Endodermal cell (in vitro differentiated cells): ENCODE data around the gene SPG7. TPM values are rescaled to one million over a fixed set of nuclear protein-coding genes. Genes with fewer than 3 reads are reported as not detected.
"Not testable (repeated sequence)": the region's sequence is repeated elsewhere in the genome, so short reads cannot be mapped to it uniquely, and the experiment has no call there.

ENCODE experiments used
- DNase-seq: peaks from one replicate; pipeline ENCODE4 v3.0.0-alpha.2; 2017
- H3K27ac ChIP-seq: 2 replicates; pipeline ENCODE4 v1.5.1; 2013; ENCODE audit warnings: mild to moderate bottlenecking, low read depth, low read length, moderate library complexity
- H3K27me3 ChIP-seq: 2 replicates; pipeline ENCODE4 v1.6.1; 2013; ENCODE audit warnings: mild to moderate bottlenecking, low read length, moderate library complexity; ENCODE audit not compliant: insufficient read depth, control insufficient read depth, poor library complexity, severe bottlenecking
- H3K36me3 ChIP-seq: 2 replicates; pipeline ENCODE4 v1.7.0; 2013; ENCODE audit warnings: mild to moderate bottlenecking, low read length, moderate library complexity; ENCODE audit not compliant: control insufficient read depth, insufficient read depth
- H3K4me1 ChIP-seq: one replicate; pipeline ENCODE4 v1.7.0; 2013; ENCODE audit warnings: low read length; ENCODE audit not compliant: control insufficient read depth, insufficient read depth
- H3K4me3 ChIP-seq: 2 replicates; pipeline ENCODE4 v1.5.1; 2013; ENCODE audit warnings: mild to moderate bottlenecking, low read length, moderate library complexity
- H3K9ac ChIP-seq: 2 replicates; pipeline ENCODE4 v1.6.1; 2013; ENCODE audit warnings: mild to moderate bottlenecking, low read length, moderate library complexity; ENCODE audit not compliant: poor library complexity, severe bottlenecking; ENCODE audit errors: extremely low read depth
- H3K9me3 ChIP-seq: 2 replicates; pipeline ENCODE4 v1.6.1; 2013; ENCODE audit warnings: mild to moderate bottlenecking, low read length, moderate library complexity; ENCODE audit not compliant: control insufficient read depth
- H3K27ac Mint-ChIP-seq: 2 replicates; pipeline ENCODE4 v1.8.0; 2020; ENCODE audit warnings: mixed read lengths
- H3K27me3 Mint-ChIP-seq: 2 replicates; pipeline ENCODE4 v1.8.0; 2021; ENCODE audit warnings: mild to moderate bottlenecking, mixed read lengths; ENCODE audit not compliant: insufficient read depth
- H3K36me3 Mint-ChIP-seq: 2 replicates; pipeline ENCODE4 v1.8.0; 2020; ENCODE audit warnings: low read depth, mixed read lengths
- H3K4me1 Mint-ChIP-seq: 2 replicates; pipeline ENCODE4 v1.8.0; 2020; ENCODE audit warnings: mixed read lengths
- H3K4me3 Mint-ChIP-seq: 2 replicates; pipeline ENCODE4 v1.8.0; 2020; ENCODE audit warnings: mild to moderate bottlenecking, moderate library complexity, mixed read lengths
- H3K9me3 Mint-ChIP-seq: 2 replicates; pipeline ENCODE4 v1.8.0; 2020; ENCODE audit warnings: mild to moderate bottlenecking, mixed read lengths
- CTCF ChIP-seq: fragments of 200-600 bp; sonication (generic); conservative IDR thresholded peaks from 2 replicates; pipeline ENCODE4 v1.5.0; 2021; ENCODE audit warnings: antibody characterized with exemption, mild to moderate bottlenecking
- WGBS, 2 experiments: methylation state at CpG; one replicate each; pipeline versions ENCODE4 v1.1.5 to v1.1.7; 2013; ENCODE audit warnings: missing lambda C conversion rate in 2 of 2, mixed read lengths in 1 of 2; ENCODE audit not compliant: insufficient coverage in 1 of 2, insufficient read length in 1 of 2; 5-methylcytosine and 5-hydroxymethylcytosine counted together
- total RNA-seq, 2 donors: library from RNA; stranded (reverse); fragmentation: NEBNext Ultra II Directional in 1 of 2; extraction: Animal tissue kit (Norgen Biotek cat#: 25700) in 1 of 2; gene quantifications; 2 replicates in 1 of 2; 3 replicates in 1 of 2; pipeline ENCODE4 v1.2.1, GENCODE V29; 2021

SPG7 gene
- total RNA-seq, 2 donors from 2014 or later = 153 to 156 TPM

GRCh38 chr16:89458967-89459366 is 49.2 kb upstream of the SPG7 start:
- H3K4me1 ChIP-seq = no peaks in the 10 kb centered on the region
- no peak overlapping the region for H3K4me3 ChIP-seq
- peaks cover 25% of the 10 kb centered on the region for H3K36me3 ChIP-seq
- peaks cover 33% of the 10 kb centered on the region for H3K9me3 Mint-ChIP-seq
- peaks cover 47% of the 10 kb centered on the region for H3K36me3 Mint-ChIP-seq
- no peak overlapping the region for H3K9ac ChIP-seq
- H3K9me3 ChIP-seq = peaks cover 13% of the 10 kb centered on the region
- DNase-seq = no peak
- H3K4me3 Mint-ChIP-seq = no peak overlapping the region
- H3K27ac ChIP-seq = peak overlapping the region; percentile 58
- TF ChIP-seq CTCF = no peak
- peak overlapping the region; percentile 6 for H3K27ac Mint-ChIP-seq
- no peaks in the 10 kb centered on the region for H3K27me3 ChIP-seq
- H3K27me3 Mint-ChIP-seq = no peaks in the 10 kb centered on the region
- H3K4me1 Mint-ChIP-seq = peaks cover 5% of the 10 kb centered on the region
- WGBS, 2 experiments = 100% methylated on average over 2 of the region's 2 CpGs

GRCh38 chr16:89460556-89460955 is 47.6 kb upstream of the SPG7 start:
- Mint-ChIP-seq H3K27me3 (no peaks in the 10 kb centered on the region), H3K4me1 (peaks cover 8% of the 10 kb centered on the region), H3K4me3 (no peak overlapping the region), H3K27ac (no peak overlapping the region), H3K9me3 (peaks cover 35% of the 10 kb centered on the region), H3K36me3 (peaks cover 55% of the 10 kb centered on the region)
- peaks cover 16% of the 10 kb centered on the region for H3K9me3 ChIP-seq
- DNase-seq = no peak
- no peak overlapping the region for H3K9ac ChIP-seq
- H3K27ac ChIP-seq = no peak overlapping the region
- no peak for TF ChIP-seq CTCF
- H3K36me3 ChIP-seq = peaks cover 25% of the 10 kb centered on the region
- 92 to 100% methylated on average over 2 to 6 of the region's 6 CpGs for WGBS, 2 experiments
- H3K27me3 ChIP-seq = no peaks in the 10 kb centered on the region
- H3K4me1 ChIP-seq = no peaks in the 10 kb centered on the region
- no peak overlapping the region for H3K4me3 ChIP-seq

GRCh38 chr16:89461890-89462289 is 46.3 kb upstream of the SPG7 start:
- Mint-ChIP-seq H3K9me3 (peaks cover 33% of the 10 kb centered on the region), H3K36me3 (peaks cover 50% of the 10 kb centered on the region), H3K4me1 (peaks cover 11% of the 10 kb centered on the region)
- not testable (repeated sequence) for H3K27ac Mint-ChIP-seq, H3K4me1 ChIP-seq, H3K27me3 ChIP-seq, H3K27me3 Mint-ChIP-seq, H3K27ac ChIP-seq, H3K4me3 Mint-ChIP-seq, H3K4me3 ChIP-seq, H3K9ac ChIP-seq, DNase-seq
- 91% methylated on average over 10 of the region's 15 CpGs; no CpG with 5 or more reads in 1 of the 2 experiments for WGBS, 2 experiments
- Histone ChIP-seq H3K9me3 (peaks cover 16% of the 10 kb centered on the region), H3K36me3 (peaks cover 29% of the 10 kb centered on the region)

- peaks cover 29% of the 10 kb centered on the region for H3K36me3 ChIP-seq
- Mint-ChIP-seq H3K9me3 (peaks cover 33% of the 10 kb centered on the region), H3K36me3 (peaks cover 55% of the 10 kb centered on the region), H3K4me1 (peaks cover 11% of the 10 kb centered on the region)
- H3K27me3 Mint-ChIP-seq, H3K9ac ChIP-seq, DNase-seq, H3K4me3 ChIP-seq, H3K4me3 Mint-ChIP-seq, H3K27ac Mint-ChIP-seq, H3K27me3 ChIP-seq, H3K27ac ChIP-seq, H3K4me1 ChIP-seq: not testable (repeated sequence)
- H3K9me3 ChIP-seq = peaks cover 16% of the 10 kb centered on the region
- 96 to 97% methylated on average over 5 to 15 of the region's 30 CpGs for WGBS, 2 experiments
Measured at GRCh38 chr16:89462639-89463038, 45.6 kb upstream of the SPG7 start.

GRCh38 chr16:89463312-89463711 is 44.9 kb upstream of the SPG7 start:
- H3K4me1 Mint-ChIP-seq = peaks cover 11% of the 10 kb centered on the region
- not testable (repeated sequence) for H3K27ac ChIP-seq

More at GRCh38 chr16:89463312-89463711, 44.9 kb upstream of the SPG7 start:
- WGBS, 2 experiments = no CpG with 5 or more reads among the region's 5 CpGs
- not testable (repeated sequence) for DNase-seq, H3K9ac ChIP-seq, H3K27me3 Mint-ChIP-seq, H3K27ac Mint-ChIP-seq, H3K4me3 ChIP-seq, H3K4me1 ChIP-seq, H3K4me3 Mint-ChIP-seq, H3K27me3 ChIP-seq
- Histone ChIP-seq H3K9me3 (peaks cover 16% of the 10 kb centered on the region), H3K36me3 (peaks cover 30% of the 10 kb centered on the region)
- Mint-ChIP-seq H3K36me3 (peaks cover 58% of the 10 kb centered on the region), H3K9me3 (peaks cover 33% of the 10 kb centered on the region)
